Skin of body (tissue), 2 donors: ENCODE measurements around the gene CPE. TPM values are rescaled to one million over a fixed set of nuclear protein-coding genes. Genes with fewer than 3 reads are reported as not detected.
"Not testable (repeated sequence)": the region's sequence is repeated elsewhere in the genome, so short reads cannot be mapped to it uniquely, and the experiment has no call there.

Experiments
- DNase-seq: peaks from one replicate; lab custom pipeline; 2025; lab: John Stamatoyannopoulos, UW
- total RNA-seq: library from RNA; depleted of rRNA; stranded (reverse); fragments of >200 nt; gene quantifications from one replicate; pipeline ENCODE4 v1.2.3, GENCODE V29; 2014

CPE gene
- total RNA-seq, result 87.3 TPM

GRCh38 chr4:165378745-165379677 is at the start of gene CPE:
Gene CPE (plus strand): TSS chr4:165379008. CDS start chr4:165379222, 214 bp downstream.
- no peak for DNase-seq

DNA sequence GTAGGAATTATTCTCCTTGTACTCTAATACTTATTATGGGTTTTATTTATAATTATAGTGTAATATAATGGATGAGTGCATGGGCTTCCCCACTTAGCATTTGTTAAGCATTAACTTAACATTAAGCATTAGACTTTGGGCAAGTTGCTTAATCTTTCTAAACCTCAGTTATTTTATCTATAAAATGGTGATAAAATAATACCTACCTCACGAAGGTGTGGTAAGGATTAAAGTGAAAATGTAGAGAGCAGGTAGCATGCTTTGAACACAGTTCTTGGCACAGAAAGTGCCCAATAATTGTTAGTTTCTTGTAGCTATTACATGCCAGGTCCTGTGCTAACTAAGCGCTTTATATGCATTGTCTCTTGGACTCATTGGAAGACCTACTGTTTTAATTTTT is 48.7 kb upstream of the CPE start:
- no peak for DNase-seq

- no peak for DNase-seq
Measured at GRCh38 chr4:165330666-165331065, 48.1 kb upstream of the CPE start.

- no peak for DNase-seq
Measured at GRCh38 chr4:165331359-165331758, 47.4 kb upstream of the CPE start.

DNA sequence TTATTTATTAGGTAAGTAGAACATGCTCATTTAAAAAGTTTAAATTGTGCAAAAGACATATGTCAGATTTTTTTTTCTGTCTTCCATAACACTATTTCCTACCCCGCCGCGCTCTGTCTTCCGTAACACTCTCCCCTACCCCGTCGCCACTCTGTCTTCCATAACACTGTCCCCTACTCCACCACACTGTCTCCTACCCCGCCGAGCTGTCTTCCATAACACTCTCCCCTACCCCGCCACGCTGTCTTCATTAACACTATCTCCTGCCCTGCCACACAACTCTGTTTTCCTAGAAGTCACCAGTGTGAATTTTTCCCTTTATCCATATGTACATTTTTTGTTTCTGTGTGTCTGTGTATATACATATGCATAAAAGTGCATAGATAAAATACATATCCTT is 47.0 kb upstream of the CPE start:
- DNase-seq, result no peak

GRCh38 chr4:165332502-165332901 is 46.3 kb upstream of the CPE start:
- no peak for DNase-seq

DNA sequence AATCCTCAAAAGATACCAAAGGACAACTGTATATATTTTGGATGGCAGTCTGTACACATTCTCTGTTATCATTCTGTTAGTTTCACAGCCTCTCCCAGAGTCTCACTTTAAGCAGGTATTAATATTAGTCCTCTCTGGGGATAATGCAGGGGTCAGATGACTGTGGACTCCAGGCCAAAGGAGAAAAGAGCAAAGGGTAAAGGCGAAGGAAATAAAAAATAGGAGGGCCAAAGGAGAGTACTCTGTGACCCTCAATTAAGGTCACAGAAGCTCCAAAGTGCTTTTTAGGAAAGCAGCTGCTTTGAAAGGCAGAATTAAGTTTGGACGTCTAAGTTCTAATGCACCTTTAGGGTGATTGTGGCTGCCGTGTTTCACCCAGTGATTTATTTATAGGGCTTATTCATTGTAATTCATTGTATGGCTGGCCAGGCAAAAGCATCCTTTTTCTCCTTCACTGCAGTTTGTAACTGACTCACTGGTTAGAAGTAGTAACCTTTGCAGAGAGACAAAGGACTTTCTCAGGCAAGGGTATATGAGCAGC is 43.6 kb upstream of the CPE start:
- DNase-seq, result no peak

- no peak for DNase-seq
Measured at GRCh38 chr4:165336743-165337142, 42.1 kb upstream of the CPE start.

GRCh38 chr4:165342340-165342739 is 36.5 kb upstream of the CPE start:
- DNase-seq, result not testable (repeated sequence)

DNA sequence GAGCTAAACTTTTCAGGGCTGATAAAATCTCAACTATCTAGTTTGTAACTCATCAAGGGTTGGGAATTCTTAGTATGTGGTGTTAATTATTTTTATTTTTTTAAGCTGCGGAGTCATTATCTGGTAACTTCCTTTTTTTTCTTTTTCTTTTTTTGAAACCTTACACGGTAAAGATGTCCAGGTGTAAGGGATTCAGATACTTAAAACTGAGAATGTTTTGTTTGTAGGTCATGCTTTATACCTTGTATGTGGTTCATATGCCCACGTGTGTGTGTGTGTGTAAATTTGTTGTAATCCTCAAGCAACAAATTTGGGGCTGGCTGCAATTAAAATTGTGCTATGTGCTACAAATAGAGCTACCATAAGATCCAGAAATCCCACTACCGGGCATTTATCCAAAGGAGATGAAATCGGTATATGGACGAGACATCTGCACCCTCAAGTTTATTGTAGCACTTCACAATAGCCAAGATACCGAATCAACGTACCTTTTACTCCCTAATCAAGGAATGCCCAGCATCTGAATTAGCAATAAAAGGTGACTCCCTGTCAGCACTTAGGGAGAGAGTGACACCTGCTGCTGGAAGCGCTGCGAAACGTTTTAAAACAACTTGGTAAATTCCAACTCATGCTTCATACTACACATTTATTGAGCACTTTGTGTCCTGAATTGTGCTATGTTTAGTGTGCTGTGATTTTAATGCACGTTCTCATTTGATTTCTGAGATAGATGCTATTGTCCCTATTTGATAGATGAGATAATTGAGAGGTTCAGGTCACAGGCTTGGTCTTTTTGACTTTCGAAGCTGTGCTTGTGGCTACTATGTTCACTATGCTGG is 35.2 kb upstream of the CPE start:
- DNase-seq, result no peak

DNA sequence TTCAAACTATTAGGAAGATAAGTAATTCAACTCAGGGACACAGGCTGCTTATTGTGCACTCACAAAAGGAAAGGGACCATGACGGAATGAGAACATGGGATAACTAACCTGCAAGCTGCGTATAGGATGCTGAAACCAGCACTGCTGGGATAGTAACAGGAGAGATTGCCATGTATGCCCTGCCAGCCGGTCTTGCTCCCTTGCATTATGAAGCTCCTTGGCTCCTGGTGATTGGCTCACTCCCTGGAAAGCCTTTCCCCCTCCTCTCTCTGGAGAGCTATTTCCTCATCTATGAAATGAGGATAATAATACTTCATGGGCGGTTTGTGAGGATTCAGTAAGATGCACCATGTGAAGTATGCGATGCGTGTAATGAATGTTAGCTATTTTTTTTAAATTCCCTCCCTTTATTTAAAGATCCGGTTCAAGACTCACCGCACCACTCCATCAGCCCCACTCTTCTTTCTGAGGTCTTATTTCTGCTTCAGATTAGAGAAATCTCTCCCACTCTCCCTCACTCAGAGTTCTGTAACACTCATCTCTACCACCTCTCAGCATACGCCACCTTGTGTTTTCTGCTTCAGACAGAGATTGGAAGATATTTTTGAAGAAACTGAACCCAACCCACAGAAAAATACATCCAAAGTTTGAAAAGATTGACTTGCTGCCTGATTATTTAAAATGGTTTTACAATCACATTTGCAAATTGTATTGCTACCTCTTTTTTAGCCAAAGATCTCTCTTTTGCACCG is 33.0 kb upstream of the CPE start:
- no peak for DNase-seq

DNA sequence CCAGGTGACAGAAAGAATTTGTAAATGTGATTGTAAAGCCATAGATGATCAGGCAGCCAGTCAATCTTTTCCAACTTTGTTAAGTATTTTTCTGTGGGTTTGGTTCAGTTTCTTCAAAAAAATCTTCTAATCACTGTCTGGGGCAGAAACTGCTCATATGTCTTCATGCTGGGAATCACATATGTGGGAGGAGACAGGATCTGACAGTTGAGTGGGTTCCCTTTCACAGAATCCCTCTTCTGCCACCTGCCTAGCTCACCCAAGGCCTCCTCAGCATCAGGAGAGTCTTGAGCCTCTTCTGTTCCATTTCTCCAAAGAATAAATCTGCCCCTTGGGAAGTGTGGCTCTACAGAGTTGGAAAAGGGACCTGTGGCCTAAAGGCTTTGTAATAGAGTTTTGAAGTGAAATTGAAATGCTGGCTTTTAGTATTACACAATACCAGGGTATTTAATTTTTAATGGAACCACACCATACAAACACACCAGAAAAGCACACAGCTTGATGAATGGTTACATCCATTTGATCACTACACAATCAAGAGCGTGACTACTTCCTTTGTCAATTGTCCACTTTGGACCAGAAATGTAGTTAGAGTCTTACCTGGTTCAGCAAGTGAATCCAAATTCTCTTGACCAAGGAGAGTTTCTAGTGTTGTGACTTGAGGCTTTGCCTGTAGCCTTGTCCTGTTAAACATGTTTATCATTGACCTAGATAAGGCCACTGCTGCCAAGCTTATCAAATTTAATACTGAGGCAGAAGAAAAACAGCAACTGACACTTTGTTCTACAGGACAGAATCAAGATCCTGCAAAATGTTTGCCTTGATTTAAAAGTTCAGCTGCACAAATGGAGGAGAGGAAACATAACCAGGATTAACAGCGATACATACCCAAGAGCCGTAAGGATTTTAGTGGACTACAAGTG is 30.9 kb upstream of the CPE start:
- DNase-seq, result no peak

GRCh38 chr4:165351359-165352130 is 27.3 kb upstream of the CPE start:
- no peak for DNase-seq

DNA sequence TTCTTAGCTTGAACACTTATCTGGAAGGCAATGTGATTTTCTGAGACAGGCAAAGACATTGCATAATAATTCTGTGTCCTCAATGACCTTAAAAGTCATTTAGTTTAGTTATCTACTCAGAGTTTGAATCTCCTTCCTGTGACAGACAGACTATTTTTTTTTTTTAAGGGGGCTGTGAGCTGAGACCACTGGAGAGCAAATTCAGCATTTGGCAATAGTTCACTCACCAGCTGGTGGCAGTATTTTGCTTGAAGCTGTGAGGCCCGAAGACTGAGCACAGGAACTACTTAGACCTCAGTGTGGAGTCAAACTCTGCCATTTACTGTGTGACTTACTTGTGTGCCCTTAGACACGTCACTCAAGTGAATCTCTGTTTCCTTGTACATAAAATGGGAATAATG is 22.9 kb upstream of the CPE start:
- DNase-seq, result peak; percentile 50

DNA sequence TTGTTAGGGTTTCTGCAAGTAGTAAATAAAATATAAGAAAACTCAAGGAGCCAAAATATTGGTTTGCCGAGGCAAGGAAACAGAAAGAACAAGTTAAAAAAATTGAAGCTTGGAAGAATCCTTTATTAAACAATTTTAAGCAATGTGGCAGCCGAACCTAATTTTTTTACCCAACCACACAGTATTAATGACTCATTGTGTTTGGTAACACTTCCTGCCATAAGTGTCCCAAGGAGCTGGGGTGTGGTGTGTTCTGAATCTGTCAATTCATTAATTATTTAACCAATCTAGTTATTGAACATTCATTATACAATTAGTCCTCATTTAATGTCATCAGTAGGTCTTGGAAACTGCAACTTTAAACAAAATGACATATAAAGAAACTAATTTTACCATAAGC is 19.3 kb upstream of the CPE start:
- no peak for DNase-seq

GRCh38 chr4:165360041-165360695 is 18.6 kb upstream of the CPE start:
- DNase-seq, result peak; percentile 89

DNA sequence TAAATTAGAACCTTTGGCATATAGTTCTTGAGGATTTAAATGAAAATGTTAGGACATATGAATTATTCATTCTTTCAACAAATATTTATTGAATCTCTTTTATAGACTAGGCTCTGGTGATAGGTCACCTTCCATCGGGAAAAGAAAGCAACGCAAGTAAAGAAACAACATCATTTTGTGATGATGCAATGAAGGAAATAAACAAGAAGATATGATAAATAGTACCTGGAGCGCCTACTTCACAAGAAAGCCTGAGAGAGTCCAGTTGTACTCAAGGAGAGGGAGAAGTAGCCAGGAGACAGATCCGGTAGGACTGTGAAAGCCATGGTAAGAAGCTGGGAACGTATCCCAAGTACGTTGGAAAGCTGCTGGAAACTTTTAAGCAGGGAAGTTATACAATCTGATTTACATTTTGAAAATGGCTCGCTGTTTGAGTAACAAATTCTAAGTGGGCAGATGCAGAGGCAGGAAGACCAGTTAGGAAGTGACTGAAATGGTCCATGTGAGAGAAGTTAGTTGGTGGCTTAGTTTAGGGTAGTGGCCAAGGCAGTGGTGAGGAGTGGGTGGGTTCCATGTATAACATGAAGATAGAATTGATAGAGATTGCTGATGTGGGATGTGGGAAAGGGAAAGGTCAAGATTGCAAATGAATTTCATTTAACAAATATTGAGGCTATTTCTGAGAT is 17.7 kb upstream of the CPE start:
- no peak for DNase-seq

GRCh38 chr4:165361810-165362209 is 17.0 kb upstream of the CPE start:
- no peak for DNase-seq
